Measurements from ENCODE around the gene CTNNBIP1.

Gene CTNNBIP1

DNA sequence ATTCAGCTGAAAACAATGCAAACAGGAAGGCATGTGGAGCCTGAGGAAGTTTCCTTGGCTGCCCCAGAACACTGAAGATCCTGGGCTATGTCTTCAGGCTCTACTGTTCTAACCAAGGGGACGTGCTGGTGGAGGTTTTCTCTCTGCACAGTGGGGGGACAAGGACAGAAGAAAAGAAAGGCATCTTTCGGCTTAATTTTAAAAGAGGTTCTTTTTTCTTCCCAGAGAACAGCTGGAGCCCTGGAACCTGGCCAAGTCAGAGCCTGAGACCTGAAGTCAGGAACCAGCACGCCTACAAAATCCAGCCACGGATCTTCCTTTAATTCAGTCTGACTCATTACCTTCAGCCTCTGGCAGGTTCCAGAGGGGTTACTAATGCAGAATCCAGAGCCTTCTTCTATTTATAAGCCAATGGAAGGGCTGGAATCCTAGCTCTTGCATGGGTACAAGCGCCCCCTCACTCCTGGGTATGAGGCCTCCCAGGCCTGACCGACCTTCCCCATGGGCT, 19.8 kb downstream of the CTNNBIP1 start (continued):
- TF ChIP-seq, protein P1, sequence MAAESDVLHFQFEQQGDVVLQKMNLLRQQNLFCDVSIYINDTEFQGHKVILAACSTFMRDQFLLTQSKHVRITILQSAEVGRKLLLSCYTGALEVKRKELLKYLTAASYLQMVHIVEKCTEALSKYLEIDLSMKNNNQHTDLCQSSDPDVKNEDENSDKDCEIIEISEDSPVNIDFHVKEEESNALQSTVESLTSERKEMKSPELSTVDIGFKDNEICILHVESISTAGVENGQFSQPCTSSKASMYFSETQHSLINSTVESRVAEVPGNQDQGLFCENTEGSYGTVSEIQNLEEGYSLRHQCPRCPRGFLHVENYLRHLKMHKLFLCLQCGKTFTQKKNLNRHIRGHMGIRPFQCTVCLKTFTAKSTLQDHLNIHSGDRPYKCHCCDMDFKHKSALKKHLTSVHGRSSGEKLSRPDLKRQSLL (tag by site-specific recombination; IDR thresholded peaks at IDR 0.05): 0 out of 2 replicates have a peak, but pooled peaks have one; percentile 9
- TF ChIP-seq ZFHX2 (tag by site-specific recombination; conservative IDR thresholded peaks at IDR 0.05) (0 out of 2 replicates have a peak, but pooled peaks have one; percentile 31), ZNF600 (tag by site-specific recombination; IDR thresholded peaks at IDR 0.05) (peak; percentile 68; the same call in 1 of the 2 replicates), KLF10 (tag by site-specific recombination; IDR thresholded peaks at IDR 0.05) (peak; percentile 17; the same call in 1 of the 2 replicates), ZBTB20 (tag by site-specific recombination; IDR thresholded peaks at IDR 0.05) (peak; percentile 91), HOXD13 (CRISPR knock-in tag; IDR thresholded peaks at IDR 0.05; ENCODE audit: borderline replicate concordance) (no peak)
- TF ChIP-seq, protein P2, sequence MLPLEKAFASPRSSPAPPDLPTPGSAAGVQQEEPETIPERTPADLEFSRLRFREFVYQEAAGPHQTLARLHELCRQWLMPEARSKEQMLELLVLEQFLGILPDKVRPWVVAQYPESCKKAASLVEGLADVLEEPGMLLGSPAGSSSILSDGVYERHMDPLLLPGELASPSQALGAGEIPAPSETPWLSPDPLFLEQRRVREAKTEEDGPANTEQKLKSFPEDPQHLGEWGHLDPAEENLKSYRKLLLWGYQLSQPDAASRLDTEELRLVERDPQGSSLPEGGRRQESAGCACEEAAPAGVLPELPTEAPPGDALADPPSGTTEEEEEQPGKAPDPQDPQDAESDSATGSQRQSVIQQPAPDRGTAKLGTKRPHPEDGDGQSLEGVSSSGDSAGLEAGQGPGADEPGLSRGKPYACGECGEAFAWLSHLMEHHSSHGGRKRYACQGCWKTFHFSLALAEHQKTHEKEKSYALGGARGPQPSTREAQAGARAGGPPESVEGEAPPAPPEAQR (tag by site-specific recombination; IDR thresholded peaks at IDR 0.05): no peak
- TF ChIP-seq, protein P3, sequence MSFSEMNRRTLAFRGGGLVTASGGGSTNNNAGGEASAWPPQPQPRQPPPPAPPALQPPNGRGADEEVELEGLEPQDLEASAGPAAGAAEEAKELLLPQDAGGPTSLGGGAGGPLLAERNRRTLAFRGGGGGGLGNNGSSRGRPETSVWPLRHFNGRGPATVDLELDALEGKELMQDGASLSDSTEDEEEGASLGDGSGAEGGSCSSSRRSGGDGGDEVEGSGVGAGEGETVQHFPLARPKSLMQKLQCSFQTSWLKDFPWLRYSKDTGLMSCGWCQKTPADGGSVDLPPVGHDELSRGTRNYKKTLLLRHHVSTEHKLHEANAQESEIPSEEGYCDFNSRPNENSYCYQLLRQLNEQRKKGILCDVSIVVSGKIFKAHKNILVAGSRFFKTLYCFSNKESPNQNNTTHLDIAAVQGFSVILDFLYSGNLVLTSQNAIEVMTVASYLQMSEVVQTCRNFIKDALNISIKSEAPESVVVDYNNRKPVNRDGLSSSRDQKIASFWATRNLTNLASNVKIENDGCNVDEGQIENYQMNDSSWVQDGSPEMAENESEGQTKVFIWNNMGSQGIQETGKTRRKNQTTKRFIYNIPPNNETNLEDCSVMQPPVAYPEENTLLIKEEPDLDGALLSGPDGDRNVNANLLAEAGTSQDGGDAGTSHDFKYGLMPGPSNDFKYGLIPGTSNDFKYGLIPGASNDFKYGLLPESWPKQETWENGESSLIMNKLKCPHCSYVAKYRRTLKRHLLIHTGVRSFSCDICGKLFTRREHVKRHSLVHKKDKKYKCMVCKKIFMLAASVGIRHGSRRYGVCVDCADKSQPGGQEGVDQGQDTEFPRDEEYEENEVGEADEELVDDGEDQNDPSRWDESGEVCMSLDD (tag by site-specific recombination; IDR thresholded peaks at IDR 0.05): no peak

DNA sequence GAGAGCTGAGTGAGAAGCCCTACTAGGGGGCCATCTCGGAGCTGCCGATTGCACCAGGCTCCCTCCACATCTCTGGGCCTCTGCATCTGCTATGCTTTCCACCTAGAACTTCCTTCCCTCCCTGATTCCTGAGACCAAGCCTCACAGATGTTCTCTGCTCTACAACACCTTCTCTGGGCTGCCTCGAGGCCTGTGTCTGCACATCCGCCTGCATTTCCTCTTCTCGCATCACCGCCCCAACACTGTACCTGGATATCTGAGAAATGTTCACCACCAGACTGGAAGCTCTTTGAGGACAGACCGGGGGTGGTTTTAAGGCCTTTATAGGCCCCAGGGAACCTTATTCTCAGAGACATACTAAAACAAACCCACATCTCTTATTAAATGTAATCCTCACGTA, 20.7 kb downstream of the CTNNBIP1 start:
- Histone ChIP-seq H3K36me3 (ENCODE audit: control insufficient read depth in 2 of 2, insufficient read depth in 1 of 2, low read length in 2 of 2) (peaks cover 0 to 3% of the 10 kb centered on the region in 2 experiments; a peak in 1 of 3 replicates), H3K27ac (ENCODE audit: extremely low read depth, low read depth, low read length) (no peak overlapping the region), H3K4me3 (ENCODE audit: low read depth, low read length) (no peak overlapping the region), H3K9me3 (ENCODE audit: control insufficient read depth, insufficient read depth, low read depth, low read length) (no peaks in the 10 kb centered on the region), H3K4me1 (ENCODE audit: control insufficient read depth, insufficient read depth, low read length) (peaks cover 23% of the 10 kb centered on the region)
- no peak for TF ChIP-seq ZNF169 (tag by site-specific recombination; IDR thresholded peaks at IDR 0.05)
- no peak for TF ChIP-seq ZNF664 (tag by site-specific recombination; IDR thresholded peaks at IDR 0.05)
- TF ChIP-seq, protein P4, sequence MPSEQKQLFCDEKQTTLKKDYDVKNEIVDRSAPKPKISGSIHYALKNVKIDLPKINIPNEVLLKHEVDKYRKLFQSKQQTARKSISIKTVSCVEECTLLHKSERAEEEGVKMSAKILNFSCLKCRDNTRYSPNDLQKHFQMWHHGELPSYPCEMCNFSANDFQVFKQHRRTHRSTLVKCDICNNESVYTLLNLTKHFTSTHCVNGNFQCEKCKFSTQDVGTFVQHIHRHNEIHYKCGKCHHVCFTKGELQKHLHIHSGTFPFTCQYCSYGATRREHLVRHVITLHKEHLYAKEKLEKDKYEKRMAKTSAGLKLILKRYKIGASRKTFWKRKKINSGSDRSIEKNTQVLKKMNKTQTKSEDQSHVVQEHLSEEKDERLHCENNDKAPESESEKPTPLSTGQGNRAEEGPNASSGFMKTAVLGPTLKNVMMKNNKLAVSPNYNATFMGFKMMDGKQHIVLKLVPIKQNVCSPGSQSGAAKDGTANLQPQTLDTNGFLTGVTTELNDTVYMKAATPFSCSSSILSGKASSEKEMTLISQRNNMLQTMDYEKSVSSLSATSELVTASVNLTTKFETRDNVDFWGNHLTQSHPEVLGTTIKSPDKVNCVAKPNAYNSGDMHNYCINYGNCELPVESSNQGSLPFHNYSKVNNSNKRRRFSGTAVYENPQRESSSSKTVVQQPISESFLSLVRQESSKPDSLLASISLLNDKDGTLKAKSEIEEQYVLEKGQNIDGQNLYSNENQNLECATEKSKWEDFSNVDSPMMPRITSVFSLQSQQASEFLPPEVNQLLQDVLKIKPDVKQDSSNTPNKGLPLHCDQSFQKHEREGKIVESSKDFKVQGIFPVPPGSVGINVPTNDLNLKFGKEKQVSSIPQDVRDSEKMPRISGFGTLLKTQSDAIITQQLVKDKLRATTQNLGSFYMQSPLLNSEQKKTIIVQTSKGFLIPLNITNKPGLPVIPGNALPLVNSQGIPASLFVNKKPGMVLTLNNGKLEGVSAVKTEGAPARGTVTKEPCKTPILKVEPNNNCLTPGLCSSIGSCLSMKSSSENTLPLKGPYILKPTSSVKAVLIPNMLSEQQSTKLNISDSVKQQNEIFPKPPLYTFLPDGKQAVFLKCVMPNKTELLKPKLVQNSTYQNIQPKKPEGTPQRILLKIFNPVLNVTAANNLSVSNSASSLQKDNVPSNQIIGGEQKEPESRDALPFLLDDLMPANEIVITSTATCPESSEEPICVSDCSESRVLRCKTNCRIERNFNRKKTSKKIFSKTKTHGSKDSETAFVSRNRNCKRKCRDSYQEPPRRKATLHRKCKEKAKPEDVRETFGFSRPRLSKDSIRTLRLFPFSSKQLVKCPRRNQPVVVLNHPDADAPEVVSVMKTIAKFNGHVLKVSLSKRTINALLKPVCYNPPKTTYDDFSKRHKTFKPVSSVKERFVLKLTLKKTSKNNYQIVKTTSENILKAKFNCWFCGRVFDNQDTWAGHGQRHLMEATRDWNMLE (tag by site-specific recombination; conservative IDR thresholded peaks at IDR 0.05; ENCODE audit: low read depth): no peak
- no peak for TF ChIP-seq GLIS1 (tag by site-specific recombination; IDR thresholded peaks at IDR 0.05)
- TF ChIP-seq RBAK (tag by site-specific recombination; IDR thresholded peaks at IDR 0.05): no peak
- no peak for TF ChIP-seq ZBTB21 (tag by site-specific recombination; IDR thresholded peaks at IDR 0.05)
- POLR2A ChIA-PET: interaction anchor here (0.5 kb wide), 1 partner anchor 37 kb away, joined by 4 read pairs; no protein-coding TSS in a partner anchor
- CTCF ChIA-PET: interaction anchor here (0.5 to 2.7 kb wide), 6 partner anchors 15 to 171 kb away, joined by 3 to 10 read pairs (median 4); no protein-coding TSS in a partner anchor

Measured in HEK293 (cell line).